GM18502 (cell line): ENCODE results near the gene CHST11.
A peak's percentile ranks its signal among the peaks of the same experiment; 100 is the strongest.

Experiments used
- ATAC-seq: cut with Tn5 transposase; IDR thresholded peaks from one replicate; pipeline ENCODE4 v1.9.1; 2021; ENCODE audit warnings: mild to moderate bottlenecking; ENCODE audit not compliant: unreplicated experiment, poor library complexity

The CHST11 gene

GRCh38 chr12:104659058-104659457, 202.3 kb downstream of the CHST11 start:
- ATAC-seq = no peak

GRCh38 chr12:104662203-104662602, 205.5 kb downstream of the CHST11 start:
- ATAC-seq = no peak

GRCh38 chr12:104662908-104663307, 206.2 kb downstream of the CHST11 start:
- ATAC-seq = no peak

- no peak for ATAC-seq
Observed at GRCh38 chr12:104664351-104664750, 207.6 kb downstream of the CHST11 start.

- ATAC-seq = no peak
Observed at GRCh38 chr12:104665296-104665695, 208.5 kb downstream of the CHST11 start.

- ATAC-seq = no peak
Observed at GRCh38 chr12:104667139-104667538, 210.4 kb downstream of the CHST11 start.

GRCh38 chr12:104668274-104668718, 211.5 kb downstream of the CHST11 start:
- ATAC-seq = no peak

GRCh38 chr12:104669089-104669721, 212.5 kb downstream of the CHST11 start:
- no peak for ATAC-seq

- peak; percentile 68 for ATAC-seq
Observed at GRCh38 chr12:104669851-104670337, 213.1 kb downstream of the CHST11 start.

- ATAC-seq = no peak
Observed at GRCh38 chr12:104670439-104671408, 214.0 kb downstream of the CHST11 start.

GRCh38 chr12:104671409-104672095, 214.8 kb downstream of the CHST11 start:
- ATAC-seq = peak; percentile 71

- ATAC-seq = no peak
Observed at GRCh38 chr12:104672096-104672445, 215.3 kb downstream of the CHST11 start.

- ATAC-seq = no peak
Observed at GRCh38 chr12:104672501-104673265, 215.9 kb downstream of the CHST11 start.

- ATAC-seq = no peak
Observed at GRCh38 chr12:104673294-104673693, 216.5 kb downstream of the CHST11 start.

GRCh38 chr12:104673696-104674482, 217.1 kb downstream of the CHST11 start:
- ATAC-seq = no peak

GRCh38 chr12:104676636-104677035, 219.9 kb downstream of the CHST11 start:
- ATAC-seq = no peak

GRCh38 chr12:104677441-104678089, 220.8 kb downstream of the CHST11 start:
- no peak for ATAC-seq

GRCh38 chr12:104680070-104680469, 223.3 kb downstream of the CHST11 start:
- peak; percentile 58 for ATAC-seq

GRCh38 chr12:104680491-104680890, 223.7 kb downstream of the CHST11 start:
- ATAC-seq = no peak
